HepG2 (cell line): Measurements from ENCODE around the gene EPB42. TPM values are rescaled to one million over a fixed set of nuclear protein-coding genes. Genes with fewer than 3 reads are reported as not detected.

ENCODE experiments used
- ATRX ChIP-seq: sonication (generic); formaldehyde crosslinking; IDR thresholded peaks from 2 replicates; pipeline ENCODE4 v1.4.0; 2020; ENCODE audit warnings: missing genetic modification reagents, borderline replicate concordance
- CREB1 ChIP-seq, 2 experiments: fragments of 450-650 bp in 1 of 2; IDR thresholded peaks; 2 replicates each; pipeline ENCODE4 v1.6.1; 2016 to 2017; ENCODE audit warnings: control low read depth in 1 of 2, mild to moderate bottlenecking in 1 of 2, missing compliant biosample characterization in 1 of 2, missing genetic modification characterization in 1 of 2
- DDIT3 ChIP-seq: sonication (generic); formaldehyde crosslinking; IDR thresholded peaks from 2 replicates; pipeline ENCODE4 v1.4.0; 2020; ENCODE audit warnings: mild to moderate bottlenecking, missing genetic modification reagents
- JUND ChIP-seq: sonication (generic); formaldehyde crosslinking; IDR thresholded peaks from 2 replicates; pipeline ENCODE4 v1.8.0; 2022; ENCODE audit warnings: mild to moderate bottlenecking, missing genetic modification reagents
- LCORL ChIP-seq, 2 experiments: fragments of 450-650 bp in 1 of 2; sonication (generic) in 1 of 2; formaldehyde crosslinking in 1 of 2; IDR thresholded peaks; 2 replicates each; pipeline versions ENCODE4 v1.5.0 to v1.6.1; 2017 to 2020; ENCODE audit warnings: antibody characterized with exemption in 1 of 2, missing genetic modification reagents in 1 of 2
- MAFF ChIP-seq: IDR thresholded peaks from 2 replicates; pipeline ENCODE4 v1.6.1; 2011; ENCODE audit warnings: low read depth, low read length, improper control_type of control experiment
- MLX ChIP-seq: IDR thresholded peaks from 2 replicates; pipeline ENCODE4 v1.6.1; 2016
- MYNN ChIP-seq: sonication (generic); formaldehyde crosslinking; IDR thresholded peaks from 2 replicates; pipeline ENCODE4 v1.4.0; 2020; ENCODE audit warnings: mild to moderate bottlenecking, low read depth, missing genetic modification reagents
- PAXIP1 ChIP-seq: sonication (generic); formaldehyde crosslinking; conservative IDR thresholded peaks from 2 replicates; pipeline ENCODE4 v1.4.0; 2020; ENCODE audit warnings: mild to moderate bottlenecking, missing genetic modification reagents, moderate library complexity
- PBX3 ChIP-seq: sonication (generic); formaldehyde crosslinking; IDR thresholded peaks from 2 replicates; pipeline ENCODE4 v1.8.1; 2023; ENCODE audit warnings: missing genetic modification reagents, inconsistent platforms, borderline replicate concordance
- STAT6 ChIP-seq: sonication (generic); formaldehyde crosslinking; IDR thresholded peaks from 2 replicates; pipeline ENCODE4 v1.4.0; 2020; ENCODE audit warnings: missing genetic modification reagents, mild to moderate bottlenecking, borderline replicate concordance
- THYN1 ChIP-seq: sonication (generic); formaldehyde crosslinking; IDR thresholded peaks from 2 replicates; pipeline ENCODE4 v1.8.1; 2023; ENCODE audit warnings: low read depth, mild to moderate bottlenecking, moderate library complexity, missing genetic modification reagents, borderline replicate concordance
- ZNF317 ChIP-seq: sonication (generic); formaldehyde crosslinking; IDR thresholded peaks from 2 replicates; pipeline ENCODE4 v1.5.0; 2020; ENCODE audit warnings: mild to moderate bottlenecking, missing genetic modification reagents
- ZNF704 ChIP-seq: sonication (generic); formaldehyde crosslinking; IDR thresholded peaks from 2 replicates; pipeline ENCODE4 v1.8.1; 2023; ENCODE audit warnings: mild to moderate bottlenecking, inconsistent platforms, moderate library complexity, missing genetic modification reagents, borderline replicate concordance
- ZNF75D ChIP-seq: sonication (generic); formaldehyde crosslinking; IDR thresholded peaks from 2 replicates; pipeline ENCODE4 v1.8.1; 2023; ENCODE audit warnings: missing genetic modification reagents, mild to moderate bottlenecking, borderline replicate concordance
- polyA plus RNA-seq, 8 experiments: library from polyadenylated mRNA; depleted of rRNA in 3 of 8; stranded (reverse) in 7 of 8; unstranded in 1 of 8; fragments of >200 nt; fragmentation: Illumina TruSeq in 4 of 8; extraction: Trizol in 4 of 8; gene quantifications; 2 replicates each; pipeline versions ENCODE4 v1.2.1 to v1.2.3, GENCODE V29; 2011 to 2016; ENCODE audit warnings: low read depth in 4 of 8, missing spikeins in 1 of 8, mixed read lengths in 1 of 8; ENCODE audit not compliant: insufficient read depth in 1 of 8
- total RNA-seq, 5 experiments: library from RNA; depleted of rRNA; stranded (reverse); fragments of >200 nt; fragmentation: Illumina TruSeq; extraction: Trizol; gene quantifications; 2 replicates each; pipeline ENCODE4 v1.2.3, GENCODE V29; 2016; ENCODE audit warnings: low read depth in 1 of 5
- TF ChIP-seq, protein P1 (sequence below): sonication (generic); formaldehyde crosslinking; IDR thresholded peaks from 2 replicates; pipeline ENCODE4 v1.8.0; 2023; ENCODE audit warnings: mild to moderate bottlenecking, missing genetic modification reagents

Gene EPB42
- total and polyA plus RNA-seq, 2 of the 13 experiments (the other 11 are each of a cell fraction or from before 2014, with no cell fraction given): not detected

DNA sequence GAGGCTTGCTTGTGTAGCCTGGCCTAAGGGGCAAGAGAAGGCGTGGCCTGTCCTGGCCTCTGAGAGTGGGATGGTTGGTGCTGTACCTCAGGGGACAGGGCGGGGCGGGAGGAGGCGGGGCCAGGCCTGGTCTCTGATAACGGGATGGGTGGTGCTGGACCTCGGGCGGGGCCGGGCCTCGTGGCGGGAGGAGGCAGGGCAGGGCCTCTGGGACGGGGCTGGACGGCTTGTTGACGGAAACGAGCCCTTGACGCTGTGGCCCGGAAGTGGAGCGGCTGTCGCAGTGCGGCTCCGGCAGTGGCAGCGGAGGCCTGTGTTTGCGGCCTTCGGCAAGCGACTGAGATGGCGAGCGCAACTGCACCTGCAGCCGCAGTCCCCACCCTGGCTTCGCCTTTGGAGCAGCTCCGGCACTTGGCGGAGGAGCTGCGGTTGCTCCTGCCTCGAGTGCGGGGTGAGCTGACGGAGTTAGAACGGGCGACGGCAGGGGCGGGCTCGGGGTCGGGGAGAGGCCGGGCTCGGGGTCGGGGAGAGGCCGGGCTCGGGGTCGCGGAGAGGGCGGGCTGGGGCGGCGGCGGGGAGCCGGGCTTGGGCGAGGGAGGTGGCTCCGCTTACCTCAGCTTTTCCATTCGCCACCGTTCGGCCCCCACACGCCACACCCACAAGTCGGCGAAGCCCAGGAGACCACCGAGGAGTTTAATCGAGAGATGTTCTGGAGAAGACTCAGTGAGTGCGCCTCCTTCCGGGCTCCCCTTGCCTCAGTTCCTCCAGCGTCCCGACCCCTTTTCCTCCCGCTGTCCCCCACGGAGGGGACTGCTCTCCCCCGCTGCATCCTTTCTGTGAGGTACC lies 35.4 kb downstream of the EPB42 start, which contains the start of gene CCNDBP1 (continued):
- no peak for TF ChIP-seq STAT6 (CRISPR knock-in tag)
- TF ChIP-seq CREB1 (IDR thresholded peaks at IDR 0.05): no peak
- TF ChIP-seq CREB1 (CRISPR knock-in tag; IDR thresholded peaks at IDR 0.05): no peak
- TF ChIP-seq ATRX (CRISPR knock-in tag): no peak
- no peak for TF ChIP-seq THYN1 (CRISPR knock-in tag)
- no peak for TF ChIP-seq ZNF317 (CRISPR knock-in tag)
- no peak for TF ChIP-seq ZNF704 (CRISPR knock-in tag)
- no peak for TF ChIP-seq JUND (CRISPR knock-in tag)
- TF ChIP-seq MLX (CRISPR knock-in tag): no peak
- no peak for TF ChIP-seq ZNF75D (CRISPR knock-in tag)
- TF ChIP-seq PAXIP1 (CRISPR knock-in tag): 0 out of 2 replicates have a peak, but pooled peaks have one; percentile 33
- TF ChIP-seq MAFF: no peak
- TF ChIP-seq MYNN (CRISPR knock-in tag): no peak
- TF ChIP-seq LCORL (IDR thresholded peaks at IDR 0.05): no peak; the same call in 1 of the 2 replicates
- peak; percentile 92 for TF ChIP-seq LCORL (CRISPR knock-in tag; IDR thresholded peaks at IDR 0.05)
- no peak for TF ChIP-seq PBX3 (CRISPR knock-in tag)
- no peak for TF ChIP-seq DDIT3 (CRISPR knock-in tag)
- TF ChIP-seq, protein P1, sequence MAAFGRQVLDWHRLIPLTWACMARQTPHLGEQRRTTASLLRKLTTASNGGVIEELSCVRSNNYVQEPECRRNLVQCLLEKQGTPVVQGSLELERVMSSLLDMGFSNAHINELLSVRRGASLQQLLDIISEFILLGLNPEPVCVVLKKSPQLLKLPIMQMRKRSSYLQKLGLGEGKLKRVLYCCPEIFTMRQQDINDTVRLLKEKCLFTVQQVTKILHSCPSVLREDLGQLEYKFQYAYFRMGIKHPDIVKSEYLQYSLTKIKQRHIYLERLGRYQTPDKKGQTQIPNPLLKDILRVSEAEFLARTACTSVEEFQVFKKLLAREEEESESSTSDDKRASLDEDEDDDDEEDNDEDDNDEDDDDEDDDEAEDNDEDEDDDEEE (CRISPR knock-in tag): peak; percentile 45; the same call in 1 of the 2 replicates
